Stimulated activated memory B cell treated with anti-CD40 and anti-IgM and Interleukin-4, amounts not matched to agents 10 μg/mL and 1 μg/mL and 100 μg/mL, for 72 hours (primary cell): ENCODE measurements around the gene TTLL1.

Experiments used
- ATAC-seq: fragments of 150-1000 bp; cut with Tn5 transposase; 2 replicates; pipeline ENCODE4 v1.10.0; 2021
- H3K27ac Mint-ChIP-seq: one replicate; pipeline ENCODE4 v1.8.0; 2022; ENCODE audit warnings: mild to moderate bottlenecking, mixed read lengths
- H3K27me3 Mint-ChIP-seq: one replicate; pipeline ENCODE4 v1.8.0; 2022; ENCODE audit warnings: mixed read lengths
- H3K36me3 Mint-ChIP-seq: one replicate; pipeline ENCODE4 v1.8.0; 2022; ENCODE audit warnings: mixed read lengths
- H3K4me1 Mint-ChIP-seq: one replicate; pipeline ENCODE4 v1.8.0; 2022; ENCODE audit warnings: mixed read lengths
- H3K4me3 Mint-ChIP-seq: one replicate; pipeline ENCODE4 v1.8.0; 2022; ENCODE audit warnings: mild to moderate bottlenecking, moderate library complexity, mixed read lengths
- H3K9me3 Mint-ChIP-seq: one replicate; pipeline ENCODE4 v1.8.0; 2022; ENCODE audit warnings: mixed read lengths

Gene TTLL1

GRCh38 chr22:43096420-43096819 lies 7.2 kb upstream of the TTLL1 start:
- Mint-ChIP-seq H3K4me1 (peaks cover 7% of the 10 kb centered on the region), H3K27ac (no peak overlapping the region), H3K36me3 (no peaks in the 10 kb centered on the region), H3K27me3 (no peaks in the 10 kb centered on the region), H3K9me3 (peaks cover 4% of the 10 kb centered on the region), H3K4me3 (no peak overlapping the region)
- ATAC-seq: no peak

- no peak overlapping the region for H3K4me3 Mint-ChIP-seq
- H3K9me3 Mint-ChIP-seq: peaks cover 4% of the 10 kb centered on the region
- H3K36me3 Mint-ChIP-seq: no peaks in the 10 kb centered on the region
- no peak for ATAC-seq
- H3K27me3 Mint-ChIP-seq: no peaks in the 10 kb centered on the region
- H3K27ac Mint-ChIP-seq: no peak overlapping the region
- H3K4me1 Mint-ChIP-seq: peaks cover 7% of the 10 kb centered on the region
Observed at GRCh38 chr22:43094551-43094950, 5.4 kb upstream of the TTLL1 start.

- Mint-ChIP-seq H3K4me1 (peaks cover 12% of the 10 kb centered on the region), H3K9me3 (peaks cover 4% of the 10 kb centered on the region), H3K36me3 (no peaks in the 10 kb centered on the region), H3K4me3 (no peak overlapping the region), H3K27ac (no peak overlapping the region), H3K27me3 (no peaks in the 10 kb centered on the region)
- no peak for ATAC-seq
Observed at GRCh38 chr22:43094085-43094484, 4.9 kb upstream of the TTLL1 start.

GRCh38 chr22:43092085-43092484 lies 2.9 kb upstream of the TTLL1 start:
- H3K27ac Mint-ChIP-seq: no peak overlapping the region
- H3K36me3 Mint-ChIP-seq: no peaks in the 10 kb centered on the region
- H3K4me1 Mint-ChIP-seq: peaks cover 19% of the 10 kb centered on the region
- H3K27me3 Mint-ChIP-seq: no peaks in the 10 kb centered on the region
- no peak for ATAC-seq
- H3K4me3 Mint-ChIP-seq: no peak overlapping the region
- peaks cover 4% of the 10 kb centered on the region for H3K9me3 Mint-ChIP-seq

DNA sequence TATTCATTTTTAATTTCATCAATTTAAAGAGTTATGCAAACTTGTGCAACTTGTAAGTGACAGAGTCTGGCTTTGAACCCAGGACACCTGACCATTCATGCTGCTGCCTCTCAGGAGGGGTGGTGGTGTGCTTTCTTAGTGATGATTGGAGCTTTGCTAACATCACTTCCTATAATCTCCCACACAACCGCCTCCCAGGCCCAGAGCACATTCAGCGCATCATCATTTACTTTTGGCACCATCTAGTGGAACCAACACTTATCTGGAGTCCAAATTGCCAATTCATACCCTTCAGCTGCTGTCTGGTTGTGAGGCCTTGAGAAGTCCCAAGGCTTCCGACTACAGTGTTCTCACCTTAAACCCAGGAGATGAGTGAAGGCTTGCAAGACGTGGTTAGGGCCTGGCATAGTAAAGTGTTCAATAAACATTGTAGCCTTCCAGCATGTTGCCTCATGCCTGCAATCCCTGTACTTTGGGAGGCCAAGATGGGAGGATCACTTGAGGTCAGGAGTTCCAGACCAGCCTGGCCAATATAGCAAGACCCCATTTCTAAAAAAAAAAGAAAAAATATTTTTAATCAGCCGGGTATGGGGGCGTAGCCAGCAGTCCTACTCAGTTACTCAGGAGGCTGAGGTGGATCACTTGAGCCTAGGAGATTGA lies 1.1 kb upstream of the TTLL1 start:
- no peak overlapping the region for H3K27ac Mint-ChIP-seq
- peak overlapping the region; percentile 31 for H3K4me3 Mint-ChIP-seq
- H3K27me3 Mint-ChIP-seq: no peaks in the 10 kb centered on the region

DNA sequence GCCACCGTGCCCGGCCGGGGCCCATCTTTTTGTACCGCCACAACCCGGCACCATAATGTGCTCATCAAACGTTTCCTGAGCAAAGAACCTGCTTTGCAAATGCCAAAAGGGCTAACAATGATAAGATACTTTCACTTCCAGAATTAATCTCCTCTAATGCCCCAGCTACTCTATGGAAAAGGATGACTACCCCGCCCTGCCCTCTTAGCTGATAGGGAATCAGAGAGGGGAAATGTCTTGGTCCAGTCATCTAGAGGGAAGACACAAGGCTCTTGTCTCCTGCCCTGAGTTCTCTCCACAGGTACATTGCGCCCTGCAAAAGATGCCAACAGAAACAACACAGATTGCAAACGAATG lies 586 bp downstream of the TTLL1 start:
- Mint-ChIP-seq H3K27me3 (no peaks in the 10 kb centered on the region), H3K27ac (peak overlapping the region; percentile 57), H3K9me3 (no peaks in the 10 kb centered on the region), H3K4me3 (peak overlapping the region; percentile 91), H3K4me1 (peaks cover 19% of the 10 kb centered on the region), H3K36me3 (no peaks in the 10 kb centered on the region)
- ATAC-seq: no peak

More for the DNA sequence above, 1.1 kb upstream of the TTLL1 start:
- peaks cover 19% of the 10 kb centered on the region for H3K4me1 Mint-ChIP-seq
- no peaks in the 10 kb centered on the region for H3K36me3 Mint-ChIP-seq
- H3K9me3 Mint-ChIP-seq: no peaks in the 10 kb centered on the region
- ATAC-seq: peak; percentile 56

- H3K27ac Mint-ChIP-seq: no peak overlapping the region
- H3K36me3 Mint-ChIP-seq: no peaks in the 10 kb centered on the region
- no peaks in the 10 kb centered on the region for H3K27me3 Mint-ChIP-seq
- H3K9me3 Mint-ChIP-seq: no peaks in the 10 kb centered on the region
- no peak for ATAC-seq
- peaks cover 12% of the 10 kb centered on the region for H3K4me1 Mint-ChIP-seq
- no peak overlapping the region for H3K4me3 Mint-ChIP-seq
Observed at GRCh38 chr22:43085658-43086606, 3.3 kb downstream of the TTLL1 start.

DNA sequence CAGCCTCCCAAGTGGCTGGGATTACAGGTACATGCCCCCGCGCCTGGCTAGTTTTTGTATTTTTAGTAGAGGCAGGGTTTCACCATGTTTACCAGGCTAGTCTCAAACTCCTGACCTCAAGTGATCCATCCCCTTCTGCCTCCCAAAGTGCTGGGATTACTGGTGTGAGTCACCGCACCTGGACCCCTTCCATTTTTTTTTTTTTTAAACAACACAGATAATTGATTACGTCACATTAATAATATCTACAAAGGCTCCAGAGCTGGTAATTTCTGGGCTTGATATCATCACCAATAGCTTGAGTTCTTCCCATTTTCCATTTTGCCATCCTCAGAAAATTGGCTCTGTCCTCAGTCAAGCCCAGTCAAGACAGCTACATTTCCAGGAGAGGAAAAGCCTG lies 7.2 kb downstream of the TTLL1 start:
- H3K4me1 Mint-ChIP-seq: peaks cover 6% of the 10 kb centered on the region
- no peak for ATAC-seq
- H3K27me3 Mint-ChIP-seq: no peaks in the 10 kb centered on the region
- peaks cover 4% of the 10 kb centered on the region for H3K36me3 Mint-ChIP-seq
- H3K27ac Mint-ChIP-seq: no peak overlapping the region
- no peak overlapping the region for H3K4me3 Mint-ChIP-seq
- H3K9me3 Mint-ChIP-seq: no peaks in the 10 kb centered on the region

DNA sequence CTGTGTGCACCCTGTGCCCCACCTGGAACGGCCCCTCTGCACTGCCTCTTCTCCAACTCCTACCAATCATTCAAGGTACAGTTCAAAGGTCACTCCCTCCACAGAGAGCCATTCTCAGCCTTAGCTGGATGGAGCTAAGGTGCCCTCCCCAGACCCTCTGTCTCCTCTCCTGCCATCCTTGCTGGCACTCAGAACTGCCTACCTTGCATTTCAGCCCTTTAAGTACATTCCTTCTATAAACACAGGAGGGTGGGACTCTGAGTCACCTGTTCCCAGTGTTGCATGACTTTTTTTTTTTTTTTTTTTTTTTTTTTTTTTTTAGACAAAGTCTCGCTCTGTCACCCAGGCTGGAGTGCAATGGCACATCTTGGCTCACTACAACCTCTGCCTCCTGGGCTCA lies 8.6 kb downstream of the TTLL1 start:
- H3K27me3 Mint-ChIP-seq: no peaks in the 10 kb centered on the region

GRCh38 chr22:43079742-43080141 lies 9.4 kb downstream of the TTLL1 start:
- peaks cover 6% of the 10 kb centered on the region for H3K4me1 Mint-ChIP-seq
- H3K4me3 Mint-ChIP-seq: no peak overlapping the region
- H3K9me3 Mint-ChIP-seq: no peaks in the 10 kb centered on the region
- no peak overlapping the region for H3K27ac Mint-ChIP-seq
- H3K27me3 Mint-ChIP-seq: no peaks in the 10 kb centered on the region
- no peak for ATAC-seq
- H3K36me3 Mint-ChIP-seq: peaks cover 12% of the 10 kb centered on the region

More for the DNA sequence above, 8.6 kb downstream of the TTLL1 start:
- H3K4me3 Mint-ChIP-seq: no peak overlapping the region
- H3K9me3 Mint-ChIP-seq: no peaks in the 10 kb centered on the region
- H3K4me1 Mint-ChIP-seq: peaks cover 6% of the 10 kb centered on the region
- H3K27ac Mint-ChIP-seq: no peak overlapping the region
- H3K36me3 Mint-ChIP-seq: peaks cover 6% of the 10 kb centered on the region
- no peak for ATAC-seq

GRCh38 chr22:43078522-43078921 lies 10.7 kb downstream of the TTLL1 start:
- H3K9me3 Mint-ChIP-seq: no peaks in the 10 kb centered on the region
- no peak overlapping the region for H3K27ac Mint-ChIP-seq

GRCh38 chr22:43077121-43077877 lies 11.9 kb downstream of the TTLL1 start:
- Mint-ChIP-seq H3K4me3 (no peak overlapping the region), H3K27me3 (no peaks in the 10 kb centered on the region), H3K9me3 (no peaks in the 10 kb centered on the region), H3K36me3 (peaks cover 12% of the 10 kb centered on the region), H3K4me1 (peaks cover 6% of the 10 kb centered on the region), H3K27ac (no peak overlapping the region)
- ATAC-seq: no peak

More at GRCh38 chr22:43078522-43078921, 10.7 kb downstream of the TTLL1 start:
- no peak overlapping the region for H3K4me3 Mint-ChIP-seq
- H3K4me1 Mint-ChIP-seq: peaks cover 6% of the 10 kb centered on the region
- peaks cover 12% of the 10 kb centered on the region for H3K36me3 Mint-ChIP-seq
- ATAC-seq: no peak
- H3K27me3 Mint-ChIP-seq: no peaks in the 10 kb centered on the region

DNA sequence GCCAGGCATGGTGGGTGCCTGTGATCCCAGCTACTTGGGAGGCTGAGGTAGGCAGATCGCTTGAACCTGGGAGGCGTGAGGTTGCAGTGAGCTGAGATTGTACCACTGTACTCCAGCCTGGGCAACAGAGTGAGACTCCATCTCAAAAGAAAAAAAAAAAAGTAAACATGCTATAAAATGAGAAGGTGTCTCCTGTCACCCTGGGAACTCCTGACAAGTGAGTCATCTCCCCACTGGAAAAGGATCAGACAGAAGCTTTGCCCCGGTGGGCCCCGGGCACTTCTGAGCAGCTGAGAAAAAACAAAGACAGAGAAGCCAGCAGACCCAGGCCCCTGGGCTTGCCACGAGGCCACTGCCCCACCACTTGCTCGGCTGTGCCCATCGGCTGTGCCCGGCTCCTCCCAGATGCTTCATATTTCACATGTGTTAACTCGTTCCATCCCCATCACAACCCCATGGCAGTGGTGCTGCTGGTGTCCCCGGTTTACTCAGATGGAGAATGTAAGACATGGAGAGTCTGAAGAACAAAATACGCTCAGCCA lies 22.3 kb downstream of the TTLL1 start:
- H3K27me3 Mint-ChIP-seq: no peaks in the 10 kb centered on the region
- H3K36me3 Mint-ChIP-seq: peaks cover 17% of the 10 kb centered on the region
- no peak for ATAC-seq
- no peak overlapping the region for H3K4me3 Mint-ChIP-seq
- no peak overlapping the region for H3K27ac Mint-ChIP-seq
- no peaks in the 10 kb centered on the region for H3K9me3 Mint-ChIP-seq
- no peaks in the 10 kb centered on the region for H3K4me1 Mint-ChIP-seq

- no peak overlapping the region for H3K4me3 Mint-ChIP-seq
- peaks cover 24% of the 10 kb centered on the region for H3K36me3 Mint-ChIP-seq
- no peak for ATAC-seq
- no peaks in the 10 kb centered on the region for H3K4me1 Mint-ChIP-seq
- no peaks in the 10 kb centered on the region for H3K27me3 Mint-ChIP-seq
- no peaks in the 10 kb centered on the region for H3K9me3 Mint-ChIP-seq
- no peak overlapping the region for H3K27ac Mint-ChIP-seq
Observed at GRCh38 chr22:43066134-43066533, 23.1 kb downstream of the TTLL1 start.

GRCh38 chr22:43060183-43060582 lies 29.0 kb downstream of the TTLL1 start:
- ATAC-seq: no peak
- Mint-ChIP-seq H3K9me3 (no peaks in the 10 kb centered on the region), H3K27me3 (no peaks in the 10 kb centered on the region), H3K36me3 (peaks cover 28% of the 10 kb centered on the region), H3K4me1 (no peaks in the 10 kb centered on the region), H3K27ac (no peak overlapping the region), H3K4me3 (no peak overlapping the region)
